PC-3 (cell line): ENCODE measurements around the gene IL23R. TPM values are rescaled to one million over a fixed set of nuclear protein-coding genes. Genes with fewer than 3 reads are reported as not detected.

Experiments
- ATAC-seq: fragments of 200-7000 bp; cut with Tn5 transposase; 2 replicates; pipeline ENCODE4 v1.9.1; 2020; ENCODE audit warnings: mild to moderate bottlenecking, moderate library complexity
- BruUV-seq: library from RNA; stranded (reverse); fragments of 400-500 nt; replicated peaks from 2 replicates; lab custom pipeline; 2021; lab: Mats Ljungman, UMichigan
- CTCF ChIA-PET: fragments of 300-600 bp; sonication (Branson Sonifier 250); formaldehyde crosslinking; loops from one replicate; lab custom pipeline; 2022; ENCODE audit warnings: antibody characterized with exemption; lab: Charles Lee
- POLR2A ChIA-PET: fragments of 300-600 bp; sonication (Branson Sonifier 250); formaldehyde crosslinking; loops from one replicate; lab custom pipeline; 2022; ENCODE audit warnings: antibody characterized with exemption; ENCODE audit not compliant: unreplicated experiment; lab: Charles Lee
- DNase-seq: peaks from one replicate; pipeline ENCODE4 v3.0.0-alpha.2; 2015
- H2AFZ ChIP-seq: fragments of 300-600 bp; sonication (generic); 2 replicates; pipeline ENCODE4 v1.6.0; 2016; ENCODE audit warnings: antibody characterized with exemption, low read length
- H3F3A ChIP-seq: fragments of 300-600 bp; sonication (generic); one replicate; pipeline ENCODE4 v1.6.0; 2017; ENCODE audit warnings: antibody characterized with exemption, low read length, control low read depth, mild to moderate bottlenecking; ENCODE audit not compliant: unreplicated experiment
- H3K27ac ChIP-seq: fragments of 300-600 bp; sonication (generic); 2 replicates; pipeline ENCODE4 v1.5.1; 2016; ENCODE audit warnings: mild to moderate bottlenecking, low read length
- H3K27me3 ChIP-seq: fragments of 300-600 bp; sonication (generic); 2 replicates; pipeline ENCODE4 v1.6.1; 2016; ENCODE audit warnings: low read length, mixed read lengths
- H3K36me3 ChIP-seq: fragments of 300-600 bp; sonication (generic); 2 replicates; pipeline ENCODE4 v1.6.1; 2016; ENCODE audit warnings: low read depth, mixed run types, low read length, mixed read lengths
- H3K4me1 ChIP-seq: fragments of 300-600 bp; sonication (generic); 2 replicates; pipeline ENCODE4 v1.5.1; 2016; ENCODE audit warnings: low read length; ENCODE audit not compliant: insufficient read depth
- H3K4me2 ChIP-seq: fragments of 300-600 bp; sonication (generic); 2 replicates; pipeline ENCODE4 v1.6.0; 2016; ENCODE audit warnings: low read length
- H3K4me3 ChIP-seq: fragments of 300-600 bp; sonication (generic); 2 replicates; pipeline ENCODE4 v1.5.1; 2016; ENCODE audit warnings: mild to moderate bottlenecking, low read length, mixed read lengths
- H3K79me2 ChIP-seq: fragments of 300-600 bp; sonication (generic); 2 replicates; pipeline ENCODE4 v1.6.1; 2017; ENCODE audit warnings: low read length, mixed read lengths
- H3K9ac ChIP-seq: fragments of 300-600 bp; sonication (generic); 2 replicates; pipeline ENCODE4 v1.6.0; 2016; ENCODE audit warnings: mild to moderate bottlenecking, low read length
- H3K9me2 ChIP-seq: fragments of 300-600 bp; sonication (generic); replicated peaks from 2 replicates; pipeline ENCODE4 v1.6.1; 2016; ENCODE audit warnings: mixed run types, low read length, mixed read lengths
- H3K9me3 ChIP-seq: fragments of 300-600 bp; sonication (generic); 2 replicates; pipeline ENCODE4 v1.6.1; 2016; ENCODE audit warnings: low read length, mixed read lengths
- H4K20me1 ChIP-seq: fragments of 300-600 bp; sonication (generic); 2 replicates; pipeline ENCODE4 v1.6.1; 2016; ENCODE audit warnings: low read length, mixed read lengths
- EZH2 ChIP-seq: fragments of 300-600 bp; sonication (generic); IDR thresholded peaks from one replicate; pipeline ENCODE4 v1.6.1; 2017; ENCODE audit warnings: antibody characterized with exemption, mild to moderate bottlenecking, low read length; ENCODE audit not compliant: unreplicated experiment
- intact Hi-C: fragments of 100-400 bp; cut with micrococcal nuclease; formaldehyde crosslinking; loops from 2 replicates; pipeline ENCODE4 v1.9.0; 2023
- total RNA-seq: library from RNA; depleted of rRNA; stranded (reverse); fragments of >200 nt; gene quantifications from 2 replicates; pipeline ENCODE4 v1.2.3, GENCODE V29; 2014
- TF ChIP-seq, protein P1 (sequence below): fragments of 300-600 bp; sonication (generic); conservative IDR thresholded peaks from 2 replicates; pipeline ENCODE4 v1.5.1; 2017; ENCODE audit warnings: antibody characterized with exemption, low read depth, mild to moderate bottlenecking, low read length

IL23R gene
- total RNA-seq, 1 experiment from 2014 or later, result not detected

DNA sequence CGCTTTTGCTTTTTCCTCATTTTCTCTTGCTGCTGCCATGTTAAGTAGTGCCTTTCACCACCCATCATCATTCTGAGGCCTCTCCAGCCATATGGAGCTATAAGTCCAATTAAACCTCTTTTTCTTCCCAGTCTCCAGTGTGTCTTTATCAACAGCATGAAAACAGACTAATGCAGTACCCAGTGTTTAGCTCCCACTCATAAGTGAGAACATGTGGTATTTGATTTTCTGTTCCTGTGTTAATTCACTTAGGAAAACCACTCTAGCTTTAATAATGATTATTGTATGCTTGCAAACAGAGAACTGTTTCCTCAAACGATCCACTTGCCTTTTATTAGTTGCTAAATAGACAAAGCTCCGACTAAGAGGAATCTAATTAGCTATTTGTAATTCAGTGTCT is 43.3 kb downstream of the IL23R start:
- Histone ChIP-seq H3K9me2 (no peaks in the 10 kb centered on the region), H3K9me3 (no peaks in the 10 kb centered on the region), H3K9ac (no peak overlapping the region), H3K36me3 (no peaks in the 10 kb centered on the region), H3K27ac (no peak overlapping the region), H3F3A (no peaks in the 10 kb centered on the region), H3K4me2 (no peak overlapping the region), H3K79me2 (no peaks in the 10 kb centered on the region), H3K27me3 (no peaks in the 10 kb centered on the region), H3K4me3 (no peak overlapping the region), H2AFZ (no peak overlapping the region), H3K4me1 (no peaks in the 10 kb centered on the region), H4K20me1 (no peaks in the 10 kb centered on the region)
- CTCF ChIA-PET, result no interaction called here
- POLR2A ChIA-PET, result no interaction called here
- intact Hi-C loops, result no loop called here
- DNase-seq, result no peak
- no TSS peak for BruUV-seq
- no peak for ATAC-seq
- no peak for TF ChIP-seq EZH2
- TF ChIP-seq, protein P1, sequence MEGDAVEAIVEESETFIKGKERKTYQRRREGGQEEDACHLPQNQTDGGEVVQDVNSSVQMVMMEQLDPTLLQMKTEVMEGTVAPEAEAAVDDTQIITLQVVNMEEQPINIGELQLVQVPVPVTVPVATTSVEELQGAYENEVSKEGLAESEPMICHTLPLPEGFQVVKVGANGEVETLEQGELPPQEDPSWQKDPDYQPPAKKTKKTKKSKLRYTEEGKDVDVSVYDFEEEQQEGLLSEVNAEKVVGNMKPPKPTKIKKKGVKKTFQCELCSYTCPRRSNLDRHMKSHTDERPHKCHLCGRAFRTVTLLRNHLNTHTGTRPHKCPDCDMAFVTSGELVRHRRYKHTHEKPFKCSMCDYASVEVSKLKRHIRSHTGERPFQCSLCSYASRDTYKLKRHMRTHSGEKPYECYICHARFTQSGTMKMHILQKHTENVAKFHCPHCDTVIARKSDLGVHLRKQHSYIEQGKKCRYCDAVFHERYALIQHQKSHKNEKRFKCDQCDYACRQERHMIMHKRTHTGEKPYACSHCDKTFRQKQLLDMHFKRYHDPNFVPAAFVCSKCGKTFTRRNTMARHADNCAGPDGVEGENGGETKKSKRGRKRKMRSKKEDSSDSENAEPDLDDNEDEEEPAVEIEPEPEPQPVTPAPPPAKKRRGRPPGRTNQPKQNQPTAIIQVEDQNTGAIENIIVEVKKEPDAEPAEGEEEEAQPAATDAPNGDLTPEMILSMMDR, result no peak

DNA sequence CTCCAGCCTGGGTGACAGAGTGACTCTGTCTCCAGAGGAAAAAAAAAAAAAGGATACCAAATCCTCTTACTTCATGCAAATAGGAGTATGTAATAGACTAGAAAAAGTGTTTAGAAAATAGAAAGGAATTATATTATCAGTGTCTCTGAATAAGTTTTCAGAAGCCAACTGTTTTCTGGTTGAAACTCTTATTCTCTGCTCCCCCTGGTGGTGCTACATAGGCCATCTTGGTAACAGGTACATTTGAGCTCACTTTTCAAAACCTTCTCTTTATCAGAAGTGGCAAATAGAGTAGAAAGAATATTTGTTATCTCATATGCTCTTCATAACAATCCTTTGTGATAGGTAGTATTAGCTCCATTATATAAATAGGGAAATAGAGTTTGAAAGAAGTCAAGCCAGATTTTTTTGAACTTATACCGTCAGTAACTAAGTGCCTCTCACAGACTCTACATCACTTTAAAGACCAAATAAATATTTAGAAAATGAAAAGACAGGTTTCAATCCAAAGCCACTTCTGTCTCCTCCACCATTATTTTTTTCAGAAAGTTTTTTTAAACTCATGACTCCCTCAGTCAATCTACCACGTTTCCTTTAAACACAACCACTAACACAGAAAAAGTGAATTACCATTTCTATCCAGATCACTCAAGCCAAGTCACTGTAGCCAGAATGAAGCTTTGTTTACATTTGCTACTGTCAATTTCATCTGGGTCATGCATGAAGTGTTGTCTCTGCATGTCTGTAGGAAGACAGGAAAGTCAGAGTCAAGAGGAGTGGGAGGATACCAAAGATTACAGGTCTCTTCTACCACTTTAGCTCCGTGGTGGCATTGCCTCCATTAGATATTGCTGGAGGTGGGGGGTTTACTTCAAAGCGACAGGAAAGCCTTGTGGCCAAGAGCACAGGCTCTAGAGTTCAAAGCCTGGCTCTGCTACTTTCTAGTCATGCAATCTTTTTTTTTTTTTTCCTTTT is 45.6 kb downstream of the IL23R start:
- peak; percentile 62 for DNase-seq
- no TSS peak for BruUV-seq
- CTCF ChIA-PET, result interaction anchor here (0.5 to 2.9 kb wide), 11 partner anchors 21 to 447 kb away, joined by 3 to 15 read pairs (median 4); no protein-coding TSS in a partner anchor

More for the DNA sequence above, 45.6 kb downstream of the IL23R start:
- ATAC-seq, result peak; percentile 70
- POLR2A ChIA-PET, result interaction anchor here (0.7 kb wide), 1 partner anchor 216 kb away, joined by 4 read pairs; no protein-coding TSS in a partner anchor
- H3K9ac ChIP-seq, result no peak overlapping the region
- intact Hi-C loops, result loop anchor here (1.0 kb wide), 3 partner anchors 68 to 447 kb away; no protein-coding TSS in a partner anchor
- no peak overlapping the region for H3K4me3 ChIP-seq
- no peaks in the 10 kb centered on the region for H4K20me1 ChIP-seq
- TF ChIP-seq, protein P1, result peak; percentile 80
- TF ChIP-seq EZH2, result no peak
- no peaks in the 10 kb centered on the region for H3K4me1 ChIP-seq
- H3K79me2 ChIP-seq, result no peaks in the 10 kb centered on the region
- H3F3A ChIP-seq, result no peaks in the 10 kb centered on the region
- H3K36me3 ChIP-seq, result no peaks in the 10 kb centered on the region
- H3K27me3 ChIP-seq, result no peaks in the 10 kb centered on the region
- H2AFZ ChIP-seq, result no peak overlapping the region
- no peaks in the 10 kb centered on the region for H3K9me3 ChIP-seq
- H3K27ac ChIP-seq, result no peak overlapping the region
- no peaks in the 10 kb centered on the region for H3K9me2 ChIP-seq
- H3K4me2 ChIP-seq, result no peak overlapping the region
